ENCODE results near the gene UHRF1. TPM values are rescaled to one million over a fixed set of nuclear protein-coding genes. Genes with fewer than 3 reads are reported as not detected.

UHRF1 gene
- total and polyA plus RNA-seq, 2 of the 13 experiments (the other 11 are each of a cell fraction or from before 2014, with no cell fraction given), result 6.8 to 78.4 TPM

GRCh38 chr19:4909156-4909896, at the start of gene UHRF1 (continued):
- TF ChIP-seq ZFP36 (IDR thresholded peaks at IDR 0.05; ENCODE audit: borderline replicate concordance, low read depth, low read length, partially characterized antibody), result no peak
- TF ChIP-seq SRSF4 (IDR thresholded peaks at IDR 0.05; ENCODE audit: low read depth, low read length, poor library complexity, severe bottlenecking), result no peak
- TF ChIP-seq IRF2 (CRISPR knock-in tag; IDR thresholded peaks at IDR 0.05), result no peak
- TF ChIP-seq ZBTB14 (CRISPR knock-in tag; IDR thresholded peaks at IDR 0.05), result peak; percentile 39; the same call in 1 of the 2 replicates
- no peak for TF ChIP-seq GMEB1 (CRISPR knock-in tag; IDR thresholded peaks at IDR 0.05; ENCODE audit: borderline replicate concordance)
- no peak for TF ChIP-seq ZNF121 (CRISPR knock-in tag; IDR thresholded peaks at IDR 0.05)
- TF ChIP-seq ZNF766 (CRISPR knock-in tag; IDR thresholded peaks at IDR 0.05; ENCODE audit: borderline replicate concordance), result 0 out of 2 replicates have a peak, but pooled peaks have one; percentile 66
- peak; percentile 65 to 70 for TF ChIP-seq POLR2A (IDR thresholded peaks at IDR 0.05; ENCODE audit: insufficient read depth in 1 of 2, low read depth in 2 of 2, low read length in 2 of 2)
- TF ChIP-seq TP53 (CRISPR knock-in tag; conservative IDR thresholded peaks at IDR 0.05), result no peak
- TF ChIP-seq ZNF597 (CRISPR knock-in tag; IDR thresholded peaks at IDR 0.05), result no peak
- TF ChIP-seq HOXD1 (CRISPR knock-in tag; IDR thresholded peaks at IDR 0.05), result 0 out of 2 replicates have a peak, but pooled peaks have one; percentile 47
- TF ChIP-seq ESRRA (CRISPR knock-in tag; IDR thresholded peaks at IDR 0.05; ENCODE audit: low read depth), result no peak
- 0 out of 2 replicates have a peak, but pooled peaks have one; percentile 77 for TF ChIP-seq ZNF124 (CRISPR knock-in tag; IDR thresholded peaks at IDR 0.05)
- no peak for TF ChIP-seq ZNF292 (CRISPR knock-in tag; IDR thresholded peaks at IDR 0.05; ENCODE audit: borderline replicate concordance, low read depth)
- TF ChIP-seq, protein P1, sequence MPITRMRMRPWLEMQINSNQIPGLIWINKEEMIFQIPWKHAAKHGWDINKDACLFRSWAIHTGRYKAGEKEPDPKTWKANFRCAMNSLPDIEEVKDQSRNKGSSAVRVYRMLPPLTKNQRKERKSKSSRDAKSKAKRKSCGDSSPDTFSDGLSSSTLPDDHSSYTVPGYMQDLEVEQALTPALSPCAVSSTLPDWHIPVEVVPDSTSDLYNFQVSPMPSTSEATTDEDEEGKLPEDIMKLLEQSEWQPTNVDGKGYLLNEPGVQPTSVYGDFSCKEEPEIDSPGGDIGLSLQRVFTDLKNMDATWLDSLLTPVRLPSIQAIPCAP (CRISPR knock-in tag; IDR thresholded peaks at IDR 0.05; ENCODE audit: low read depth), result 0 out of 2 replicates have a peak, but pooled peaks have one; percentile 20
- TF ChIP-seq ZNF672 (CRISPR knock-in tag; IDR thresholded peaks at IDR 0.05), result no peak
- no peak; the same call in 1 of the 2 replicates for TF ChIP-seq ZNF891 (CRISPR knock-in tag; IDR thresholded peaks at IDR 0.05)
- TF ChIP-seq SIN3B (IDR thresholded peaks at IDR 0.05; ENCODE audit: low read length), result no peak
- TF ChIP-seq ZMYM3 (CRISPR knock-in tag; IDR thresholded peaks at IDR 0.05), result no peak
- TF ChIP-seq ZNF3 (CRISPR knock-in tag; IDR thresholded peaks at IDR 0.05), result no peak
- TF ChIP-seq, protein P2, sequence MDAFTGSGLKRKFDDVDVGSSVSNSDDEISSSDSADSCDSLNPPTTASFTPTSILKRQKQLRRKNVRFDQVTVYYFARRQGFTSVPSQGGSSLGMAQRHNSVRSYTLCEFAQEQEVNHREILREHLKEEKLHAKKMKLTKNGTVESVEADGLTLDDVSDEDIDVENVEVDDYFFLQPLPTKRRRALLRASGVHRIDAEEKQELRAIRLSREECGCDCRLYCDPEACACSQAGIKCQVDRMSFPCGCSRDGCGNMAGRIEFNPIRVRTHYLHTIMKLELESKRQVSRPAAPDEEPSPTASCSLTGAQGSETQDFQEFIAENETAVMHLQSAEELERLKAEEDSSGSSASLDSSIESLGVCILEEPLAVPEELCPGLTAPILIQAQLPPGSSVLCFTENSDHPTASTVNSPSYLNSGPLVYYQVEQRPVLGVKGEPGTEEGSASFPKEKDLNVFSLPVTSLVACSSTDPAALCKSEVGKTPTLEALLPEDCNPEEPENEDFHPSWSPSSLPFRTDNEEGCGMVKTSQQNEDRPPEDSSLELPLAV (CRISPR knock-in tag; conservative IDR thresholded peaks at IDR 0.05; ENCODE audit: low read depth), result no peak
- TF ChIP-seq XBP1 (CRISPR knock-in tag; IDR thresholded peaks at IDR 0.05), result no peak
- no peak for TF ChIP-seq GATA4 (IDR thresholded peaks at IDR 0.05; ENCODE audit: borderline replicate concordance, low read depth)
- no peak for TF ChIP-seq MIXL1 (CRISPR knock-in tag; IDR thresholded peaks at IDR 0.05)
- no peak for TF ChIP-seq PLRG1 (conservative IDR thresholded peaks at IDR 0.05)
- TF ChIP-seq ZNF34 (CRISPR knock-in tag; IDR thresholded peaks at IDR 0.05; ENCODE audit: borderline replicate concordance), result no peak
